ENCODE results near the gene CEP126. TPM values are rescaled to one million over a fixed set of nuclear protein-coding genes. Genes with fewer than 3 reads are reported as not detected.
"Not testable (repeated sequence)": the region's sequence is repeated elsewhere in the genome, so short reads cannot be mapped to it uniquely, and the experiment has no call there.

CEP126 gene
- total RNA-seq, 1 experiment from 2014 or later, result 2.0 TPM

GRCh38 chr11:101923554-101923953, 8.7 kb downstream of the CEP126 start:
- DNase-seq (ENCODE audit: low read depth), result no peak

GRCh38 chr11:101929294-101929915, 14.6 kb downstream of the CEP126 start:
- DNase-seq (ENCODE audit: low read depth), result no peak

GRCh38 chr11:101931692-101932091, 16.9 kb downstream of the CEP126 start:
- no peak for DNase-seq (ENCODE audit: low read depth)

GRCh38 chr11:101940901-101941520, 26.2 kb downstream of the CEP126 start:
- DNase-seq (ENCODE audit: low read depth), result no peak

DNA sequence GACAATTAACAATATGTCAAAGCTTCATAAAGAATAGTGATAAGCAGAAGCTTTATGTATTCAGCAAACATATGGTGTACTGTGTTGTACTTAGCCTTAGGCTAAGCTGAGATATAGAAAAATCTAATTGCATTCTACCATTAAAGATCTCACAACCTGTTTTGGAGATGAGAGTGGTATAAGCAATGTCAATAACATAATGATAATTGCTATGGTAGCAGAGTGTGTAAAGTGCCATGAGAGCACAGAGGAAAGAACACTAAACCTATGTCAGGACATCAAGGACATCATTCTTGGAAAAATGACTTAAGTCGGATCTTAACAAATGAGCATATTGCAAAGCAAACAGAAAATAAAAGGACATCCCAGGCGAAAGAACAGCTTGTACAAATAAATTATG, 30.1 kb downstream of the CEP126 start:
- no peak for DNase-seq (ENCODE audit: low read depth)

GRCh38 chr11:101945448-101945847, 30.6 kb downstream of the CEP126 start:
- no peak for DNase-seq (ENCODE audit: low read depth)

GRCh38 chr11:101949680-101950220, 34.9 kb downstream of the CEP126 start:
- DNase-seq (ENCODE audit: low read depth), result no peak

DNA sequence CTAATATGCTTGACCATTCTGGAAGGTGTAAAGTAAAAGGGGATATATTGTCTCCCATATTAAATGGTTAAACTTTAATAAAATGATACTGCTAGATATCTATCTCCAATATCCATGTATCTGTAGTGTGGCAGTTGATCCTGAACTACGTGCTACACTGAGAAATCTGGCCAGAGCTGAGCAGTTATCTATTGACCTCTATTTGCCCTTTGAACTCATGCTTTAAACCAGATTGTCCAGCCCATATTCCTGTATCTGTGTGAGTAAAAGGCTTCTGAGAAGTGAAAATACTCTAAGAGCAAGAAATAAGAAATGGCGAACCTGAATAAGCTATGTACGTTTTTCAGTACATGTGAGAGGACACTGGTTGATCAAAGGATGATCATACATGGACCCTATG, 40.5 kb downstream of the CEP126 start:
- DNase-seq (ENCODE audit: low read depth), result no peak

DNA sequence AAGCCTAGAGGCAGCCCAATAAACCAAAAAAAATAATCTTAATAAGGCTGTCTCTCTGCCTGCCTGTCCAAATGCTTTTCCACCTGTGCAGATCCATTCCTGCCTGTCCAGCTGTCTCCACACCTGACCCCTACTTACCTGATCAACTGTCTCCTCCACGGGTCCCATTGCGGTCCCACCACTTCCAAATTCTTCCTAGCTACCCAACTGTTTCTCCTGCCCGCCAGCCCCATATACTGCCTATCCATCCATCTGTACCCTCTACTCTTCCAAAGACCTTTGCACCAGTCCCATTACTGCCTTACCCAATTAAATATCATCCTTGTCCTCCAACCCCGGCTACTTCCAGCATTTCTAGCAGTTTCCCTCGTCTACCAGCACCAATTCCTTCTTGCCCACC, 40.9 kb downstream of the CEP126 start:
- DNase-seq (ENCODE audit: low read depth), result no peak

- DNase-seq (ENCODE audit: low read depth), result no peak
Measured at GRCh38 chr11:101960231-101960630, 45.4 kb downstream of the CEP126 start.

DNA sequence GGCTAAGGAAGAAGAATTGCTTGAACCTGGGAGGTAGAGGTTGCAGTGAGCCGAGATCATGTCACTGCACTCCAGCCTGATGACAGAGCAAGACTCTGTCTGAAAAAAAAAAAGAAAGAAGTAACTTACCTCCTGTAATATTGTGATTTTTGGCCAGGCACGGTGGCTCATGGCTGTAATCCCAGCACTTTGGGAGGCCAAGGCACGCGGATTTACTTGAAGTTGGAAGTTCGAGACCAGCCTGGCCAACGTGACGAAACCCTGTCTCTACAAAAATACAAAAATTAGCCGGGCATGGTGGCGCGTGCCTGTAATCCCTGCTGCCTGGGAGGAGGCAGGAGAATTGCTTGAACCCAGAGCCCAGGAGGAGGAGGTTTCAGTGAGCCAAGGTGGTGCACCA, 49.4 kb downstream of the CEP126 start:
- DNase-seq (ENCODE audit: low read depth), result not testable (repeated sequence)

DNA sequence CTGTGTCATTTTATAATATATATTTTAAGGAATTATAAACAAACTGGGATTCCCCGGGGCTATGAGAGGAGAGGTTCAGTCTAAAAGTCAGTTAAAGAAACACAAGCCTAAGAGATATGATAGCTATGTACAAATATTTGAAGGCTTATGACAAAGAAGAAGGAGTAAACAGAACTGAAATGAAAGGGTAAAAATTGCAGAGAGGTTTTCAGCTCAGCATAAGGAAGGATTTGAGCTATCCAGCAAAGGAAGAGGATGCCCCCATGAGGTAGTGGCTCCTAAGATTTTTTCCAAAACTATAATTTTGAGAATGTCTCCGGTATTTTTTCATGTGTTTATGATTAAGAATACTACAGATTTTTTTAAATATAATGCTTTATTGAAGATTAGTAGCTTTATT, 59.4 kb downstream of the CEP126 start:
- peak; percentile 11 for DNase-seq (ENCODE audit: low read depth)

DNA sequence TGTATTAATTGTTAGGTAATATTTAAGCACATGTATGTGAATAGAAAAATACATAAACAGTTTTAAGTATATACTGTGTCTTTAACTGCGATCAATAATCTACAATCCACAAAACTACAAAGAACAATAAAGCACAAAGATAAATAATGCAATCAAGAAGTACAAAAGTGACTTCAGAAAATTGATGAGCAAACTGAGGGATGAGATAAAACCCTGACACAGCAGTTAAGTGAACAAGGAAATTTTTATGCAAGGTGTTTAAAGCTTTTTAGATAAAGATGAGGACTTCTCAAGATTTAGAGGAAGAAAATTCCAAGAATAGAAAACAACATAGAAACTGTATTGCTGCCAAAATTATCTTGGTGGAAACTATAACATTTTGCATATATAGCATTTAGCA, 60.0 kb downstream of the CEP126 start:
- DNase-seq (ENCODE audit: low read depth), result no peak

GRCh38 chr11:101975734-101976133, 60.9 kb downstream of the CEP126 start:
- no peak for DNase-seq (ENCODE audit: low read depth)

GRCh38 chr11:101987370-101987769, 72.6 kb downstream of the CEP126 start:
- DNase-seq (ENCODE audit: low read depth), result no peak

DNA sequence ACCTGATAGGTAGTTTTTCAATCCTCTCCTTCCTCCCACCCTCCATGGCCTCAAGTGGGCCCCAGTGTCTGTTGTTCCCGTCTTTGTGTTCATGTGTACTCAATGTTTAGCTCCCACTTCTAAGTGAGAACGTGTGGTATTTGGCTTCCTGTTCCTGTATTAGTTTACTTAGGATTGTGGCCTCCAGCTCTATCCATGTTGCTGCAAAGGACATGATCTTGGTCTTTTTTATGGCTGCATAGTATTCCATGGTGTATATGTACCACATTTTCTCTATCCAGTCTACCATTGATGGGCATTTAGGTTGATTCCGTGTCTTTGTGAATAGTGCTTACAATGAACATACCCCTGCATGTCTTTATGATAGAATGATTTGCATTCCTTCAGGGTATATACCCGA, 78.4 kb downstream of the CEP126 start:
- no peak for DNase-seq (ENCODE audit: low read depth)

DNA sequence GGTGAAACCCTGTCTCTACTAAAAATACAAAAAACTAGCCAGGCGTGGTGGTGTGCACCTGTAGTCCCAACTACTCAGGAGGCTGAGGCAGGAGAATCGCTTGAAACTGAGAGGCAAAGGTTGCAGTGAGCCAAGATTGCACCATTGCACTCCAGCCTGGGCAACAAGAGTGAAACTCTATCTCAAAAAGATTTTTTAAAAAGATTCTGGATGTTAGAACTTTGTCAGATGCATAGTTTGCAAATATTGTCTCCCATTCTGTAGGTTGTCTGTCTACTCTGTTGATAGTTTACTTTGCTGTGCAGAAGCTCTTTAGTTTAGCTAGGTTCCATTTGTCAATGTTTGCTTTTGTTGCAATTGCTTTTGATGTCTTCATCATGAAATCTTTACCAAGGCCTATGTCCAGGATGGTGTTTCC, 79.3 kb downstream of the CEP126 start:
- not testable (repeated sequence) for DNase-seq (ENCODE audit: low read depth)

DNA sequence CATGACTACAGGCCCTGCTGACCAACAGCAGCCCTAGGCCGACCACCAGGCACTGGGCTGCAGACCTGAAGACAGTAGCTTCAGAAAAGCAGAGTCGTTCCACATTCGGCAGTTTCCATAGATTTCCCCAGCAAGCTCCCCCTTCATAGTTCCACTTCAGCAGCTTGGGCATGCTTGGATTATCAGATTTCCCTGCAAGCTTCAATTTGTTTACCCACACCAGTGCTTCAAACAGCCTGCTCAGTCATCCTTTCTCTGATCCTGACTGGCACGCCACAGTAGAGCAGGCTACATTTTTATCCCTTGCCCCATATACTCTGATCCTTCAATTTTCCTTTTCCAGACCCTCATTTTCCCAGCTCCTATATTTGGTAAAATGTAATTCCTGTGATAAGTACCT, 81.3 kb downstream of the CEP126 start:
- no peak for DNase-seq (ENCODE audit: low read depth)

DNA sequence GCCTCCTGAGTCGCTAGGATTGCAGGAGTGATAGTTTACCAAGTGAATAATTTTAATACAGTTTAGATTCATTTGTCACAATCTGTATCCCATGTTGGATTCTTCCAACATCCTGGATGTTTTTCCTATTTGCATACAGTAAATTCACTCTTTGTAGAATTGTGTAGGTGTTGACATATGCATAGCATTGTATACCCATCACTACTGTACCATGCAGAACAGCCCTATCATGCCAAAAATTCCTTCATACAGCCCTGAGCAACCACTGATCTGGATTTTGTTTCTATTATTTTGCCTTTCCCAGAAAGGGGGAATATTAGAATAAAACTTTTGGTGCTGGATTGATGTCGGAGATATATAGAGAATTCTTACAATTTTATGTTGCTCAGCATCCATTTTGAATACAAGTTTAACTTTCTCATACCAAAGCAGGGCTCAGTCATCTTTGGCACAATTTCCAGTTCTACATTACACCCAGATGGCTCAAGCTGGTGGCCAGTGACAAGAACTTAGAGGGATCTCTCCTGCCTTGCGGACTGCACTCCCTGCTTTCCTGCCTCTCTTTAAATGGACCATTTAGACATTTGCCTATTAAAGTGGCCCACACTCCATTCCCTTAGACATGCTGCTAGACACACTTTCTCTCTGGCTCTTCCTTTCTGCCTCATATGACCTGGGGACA, 87.0 kb downstream of the CEP126 start:
- no peak for DNase-seq (ENCODE audit: low read depth)

DNA sequence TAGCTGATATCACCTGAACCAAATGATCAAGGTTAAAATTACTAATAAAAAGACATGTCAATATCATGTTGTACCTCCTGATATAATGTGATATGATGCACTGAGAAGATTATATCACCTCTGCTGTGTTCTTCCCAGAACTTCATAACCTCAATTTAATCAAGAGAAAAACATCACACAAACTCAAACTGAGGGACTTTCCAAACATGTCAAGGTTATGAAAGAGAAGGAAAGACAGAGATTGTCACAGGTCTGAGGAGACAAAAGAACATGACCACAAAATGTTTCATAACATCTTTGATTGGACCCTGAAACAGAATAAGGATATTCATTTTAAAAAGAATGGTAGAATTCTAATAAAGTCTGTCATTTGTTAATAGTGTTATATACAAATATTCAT, 89.4 kb downstream of the CEP126 start:
- no peak for DNase-seq (ENCODE audit: low read depth)

GRCh38 chr11:102005306-102005705, 90.5 kb downstream of the CEP126 start:
- DNase-seq (ENCODE audit: low read depth), result no peak

DNA sequence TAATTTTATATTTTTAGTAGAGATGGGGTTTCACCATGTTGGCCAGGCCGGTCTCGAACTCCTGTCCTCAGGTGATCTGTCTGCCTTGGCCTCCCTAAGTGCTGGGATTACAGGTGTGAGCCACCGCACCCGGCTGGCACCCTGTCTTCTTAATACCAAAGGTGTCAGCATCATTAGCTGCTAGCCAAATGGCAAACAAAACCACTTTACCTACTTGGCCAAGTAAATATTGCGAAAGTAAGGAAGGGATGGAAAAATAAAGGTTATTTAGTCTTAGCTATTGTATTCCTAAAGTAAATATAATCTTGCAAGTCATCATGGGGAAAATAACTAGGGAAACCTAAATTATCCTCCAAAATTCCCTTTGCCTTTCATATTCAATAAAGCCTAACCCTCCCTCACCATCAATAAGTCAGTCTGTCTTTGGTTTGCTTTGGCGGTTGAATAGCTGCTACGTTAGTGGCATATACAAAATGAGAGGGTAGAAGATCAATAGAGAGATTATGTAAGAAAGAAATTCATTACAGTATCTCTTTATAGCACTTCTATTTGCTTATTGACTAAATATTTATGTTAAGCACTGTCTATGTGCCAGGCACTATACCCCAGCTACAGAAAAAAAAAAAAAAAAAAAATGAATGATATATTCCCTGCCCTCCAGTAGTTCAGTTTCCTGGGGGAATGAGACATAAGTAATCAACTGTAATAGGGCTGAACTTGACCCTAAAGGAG, 92.2 kb downstream of the CEP126 start:
- no peak for DNase-seq (ENCODE audit: low read depth)

Data from LHCN-M2 (cell line).